GM23248 (cell line): ENCODE data around the gene TRERF1. TPM values are rescaled to one million over a fixed set of nuclear protein-coding genes. Genes with fewer than 3 reads are reported as not detected.
"Not testable (repeated sequence)": the region's sequence is repeated elsewhere in the genome, so short reads cannot be mapped to it uniquely, and the experiment has no call there.

Experiments
- DNase-seq: peaks from one replicate; pipeline ENCODE4 v3.0.0-alpha.2; 2015
- H2AFZ ChIP-seq: fragments of 200-600 bp; sonication (generic); 2 replicates; pipeline ENCODE4 v1.6.1; 2016; ENCODE audit warnings: antibody characterized with exemption
- H3F3A ChIP-seq: fragments of 200-600 bp; sonication (generic); 2 replicates; pipeline ENCODE4 v1.6.1; 2016; ENCODE audit warnings: mild to moderate bottlenecking, antibody characterized with exemption, mixed run types; ENCODE audit not compliant: insufficient read depth
- H3K27ac ChIP-seq: fragments of 200-600 bp; sonication (generic); 2 replicates; pipeline ENCODE4 v1.5.1; 2016; ENCODE audit warnings: mild to moderate bottlenecking
- H3K27me3 ChIP-seq: fragments of 200-600 bp; sonication (generic); replicated peaks from 2 replicates; pipeline ENCODE4 v1.6.1; 2016; ENCODE audit warnings: mild to moderate bottlenecking; ENCODE audit not compliant: insufficient read depth
- H3K36me3 ChIP-seq: fragments of 200-600 bp; sonication (generic); 2 replicates; pipeline ENCODE4 v1.6.1; 2016; ENCODE audit warnings: low read depth, mild to moderate bottlenecking
- H3K4me1 ChIP-seq: fragments of 200-600 bp; sonication (generic); 2 replicates; pipeline ENCODE4 v1.6.1; 2016; ENCODE audit warnings: mild to moderate bottlenecking; ENCODE audit not compliant: insufficient read depth
- H3K4me2 ChIP-seq: fragments of 200-600 bp; sonication (generic); one replicate; pipeline ENCODE4 v1.6.1; 2016; ENCODE audit warnings: mild to moderate bottlenecking; ENCODE audit not compliant: unreplicated experiment
- H3K4me3 ChIP-seq: fragments of 200-600 bp; sonication (generic); 2 replicates; pipeline ENCODE4 v1.5.1; 2016; ENCODE audit warnings: mild to moderate bottlenecking
- H3K79me2 ChIP-seq: fragments of 200-600 bp; sonication (generic); 2 replicates; pipeline ENCODE4 v1.6.1; 2016; ENCODE audit warnings: mild to moderate bottlenecking; ENCODE audit not compliant: insufficient read depth
- H3K9ac ChIP-seq: fragments of 200-600 bp; sonication (generic); 2 replicates; pipeline ENCODE4 v1.6.1; 2016; ENCODE audit warnings: mild to moderate bottlenecking
- H3K9me2 ChIP-seq: fragments of 200-600 bp; sonication (generic); 2 replicates; pipeline ENCODE4 v1.6.1; 2016; ENCODE audit warnings: mixed run types, mild to moderate bottlenecking, moderate library complexity; ENCODE audit not compliant: insufficient read depth
- H3K9me3 ChIP-seq: fragments of 200-600 bp; sonication (generic); one replicate; pipeline ENCODE4 v1.6.1; 2017; ENCODE audit warnings: low read depth
- H4K20me1 ChIP-seq: fragments of 200-600 bp; sonication (generic); 2 replicates; pipeline ENCODE4 v1.6.0; 2016; ENCODE audit not compliant: insufficient read depth
- EZH2 ChIP-seq: fragments of 200-600 bp; sonication (generic); IDR thresholded peaks from 2 replicates; pipeline ENCODE4 v1.6.1; 2018; ENCODE audit warnings: antibody characterized with exemption, mild to moderate bottlenecking; ENCODE audit not compliant: insufficient read depth, poor library complexity, severe bottlenecking
- EZH2phosphoT487 ChIP-seq: fragments of 200-600 bp; sonication (generic); IDR thresholded peaks from 2 replicates; pipeline ENCODE4 v1.6.1; 2018; ENCODE audit warnings: antibody characterized with exemption, moderate library complexity, mild to moderate bottlenecking, low read depth; ENCODE audit not compliant: insufficient read depth
- WGBS, 2 experiments: methylation state at CpG; one replicate each; pipeline ENCODE4 v1.1.6; 2015 to 2017; ENCODE audit warnings: low lambda C conversion rate in 2 of 2, low coverage in 1 of 2; ENCODE audit errors: missing lambda C conversion rate in 2 of 2; 5-methylcytosine and 5-hydroxymethylcytosine counted together
- in situ Hi-C: fragments of 300-500 bp; cut with MboI; formaldehyde crosslinking; loops from 2 replicates; pipeline ENCODE4 v1.15.0; 2020
- polyA plus RNA-seq: library from polyadenylated mRNA; unstranded; fragments of >200 nt; fragmentation: Nextera tagmentation; extraction: Ambion mirVana; gene quantifications from 2 replicates; pipeline ENCODE4 v1.2.1, GENCODE V29; 2016
- total RNA-seq: library from RNA; depleted of rRNA; stranded (reverse); fragments of >200 nt; shearing (Covaris generic); gene quantifications from 2 replicates; pipeline ENCODE4 v1.2.3, GENCODE V29; 2014

TRERF1 gene
- total and polyA plus RNA-seq, 2 experiments from 2014 or later, result 2.7 to 3.1 TPM

DNA sequence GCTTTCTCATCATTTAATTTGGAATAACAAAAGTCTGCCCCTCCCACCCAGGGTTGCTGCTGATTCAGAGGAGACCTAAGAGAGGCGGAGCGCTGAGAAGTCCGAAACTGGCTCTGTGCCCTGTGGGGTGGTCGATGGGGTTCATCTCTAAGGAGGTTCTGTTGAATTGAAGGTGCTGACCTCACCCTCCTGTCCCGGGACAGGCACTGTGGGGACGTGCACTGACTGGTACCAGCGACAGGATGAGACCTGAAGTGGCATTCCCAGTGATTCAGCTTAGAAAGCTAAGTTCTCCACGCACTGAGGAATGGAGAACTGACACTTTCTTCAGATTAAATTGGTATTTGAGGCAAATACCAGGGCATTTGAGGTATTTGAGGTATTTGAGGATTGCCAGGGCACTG is 258.2 kb downstream of the TRERF1 start:
- H3K27ac ChIP-seq, result no peak overlapping the region
- H2AFZ ChIP-seq, result no peak overlapping the region
- no peaks in the 10 kb centered on the region for H3K9me3 ChIP-seq
- H3K4me1 ChIP-seq, result peaks cover 39% of the 10 kb centered on the region
- H3K4me2 ChIP-seq, result peak overlapping the region; percentile 39
- in situ Hi-C loops, result no loop called here
- no peaks in the 10 kb centered on the region for H3K36me3 ChIP-seq
- peak; percentile 47 for DNase-seq
- H3K79me2 ChIP-seq, result no peaks in the 10 kb centered on the region
- H3K4me3 ChIP-seq, result no peak overlapping the region; the same call in 1 of the 2 replicates
- TF ChIP-seq EZH2, result no peak
- TF ChIP-seq EZH2phosphoT487, result no peak
- H3K9ac ChIP-seq, result 0 out of 2 replicates have a peak overlapping the region, but pooled peaks have one; percentile 19
- no peaks in the 10 kb centered on the region for H3K9me2 ChIP-seq
- H3F3A ChIP-seq, result peaks cover 29% of the 10 kb centered on the region
- H4K20me1 ChIP-seq, result no peaks in the 10 kb centered on the region
- 36 to 37% methylated on average over 8 of the region's 8 CpGs for WGBS, 2 experiments
- no peaks in the 10 kb centered on the region for H3K27me3 ChIP-seq

- H3K79me2 ChIP-seq, H3K4me3 ChIP-seq, DNase-seq, H3K36me3 ChIP-seq, H3K27ac ChIP-seq, H4K20me1 ChIP-seq, H2AFZ ChIP-seq, H3K9ac ChIP-seq, H3K4me2 ChIP-seq, H3K9me3 ChIP-seq, H3K27me3 ChIP-seq, in situ Hi-C loops, H3K9me2 ChIP-seq: not testable (repeated sequence)
- Histone ChIP-seq H3K4me1 (peaks cover 29% of the 10 kb centered on the region), H3F3A (peaks cover 22% of the 10 kb centered on the region)
- 94 to 98% methylated on average over 4 to 5 of the region's 5 CpGs for whole genome bisulfite sequencing, 2 experiments
These were observed 259.3 kb downstream of the TRERF1 start for GRCh38 chr6:42192385-42192784.

DNA sequence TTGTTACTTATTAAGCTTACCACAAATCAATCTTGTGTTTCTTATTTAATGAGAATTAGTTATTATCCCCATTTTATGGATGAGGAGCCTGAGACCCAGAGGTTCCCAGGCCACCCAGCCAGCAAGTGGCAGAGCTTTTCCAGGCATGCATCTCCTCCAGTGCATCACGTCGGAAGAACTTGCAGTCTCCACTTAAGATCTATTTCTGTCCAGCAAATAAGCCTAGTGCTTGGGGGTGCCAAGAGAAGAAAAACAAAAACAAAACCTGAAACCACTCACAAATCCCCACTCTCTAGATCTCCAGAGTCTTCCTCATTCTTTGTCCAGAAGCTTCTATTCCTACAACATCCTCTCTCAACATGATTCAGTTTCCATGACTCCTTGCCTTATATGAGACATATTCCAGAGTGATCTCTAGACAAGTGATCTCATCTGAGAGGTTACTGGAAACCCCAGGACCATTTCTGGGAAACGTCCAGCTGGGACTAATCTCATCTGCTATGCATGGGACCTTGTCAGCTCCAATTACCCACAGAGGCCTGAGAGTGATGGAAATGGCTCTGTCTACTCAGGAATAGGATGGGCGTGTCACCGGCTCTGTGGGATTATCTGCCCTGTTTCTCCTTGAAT is 261.1 kb downstream of the TRERF1 start:
- Histone ChIP-seq H2AFZ (no peak overlapping the region), H3F3A (peaks cover 18% of the 10 kb centered on the region; the same call in 1 of the 2 replicates), H3K4me1 (peaks cover 25% of the 10 kb centered on the region), H3K36me3 (no peaks in the 10 kb centered on the region), H3K4me3 (no peak overlapping the region), H3K79me2 (no peaks in the 10 kb centered on the region), H3K9me2 (no peaks in the 10 kb centered on the region), H3K4me2 (peak overlapping the region; percentile 0), H3K9me3 (no peaks in the 10 kb centered on the region), H3K27me3 (no peaks in the 10 kb centered on the region), H3K9ac (no peak overlapping the region), H3K27ac (peak overlapping the region; percentile 36; the same call in 1 of the 2 replicates), H4K20me1 (no peaks in the 10 kb centered on the region)
- no peak for TF ChIP-seq EZH2
- no peak for TF ChIP-seq EZH2phosphoT487
- 61 to 63% methylated on average over 5 of the region's 5 CpGs for WGBS, 2 experiments
- in situ Hi-C loops, result no loop called here
- DNase-seq, result peak; percentile 83

DNA sequence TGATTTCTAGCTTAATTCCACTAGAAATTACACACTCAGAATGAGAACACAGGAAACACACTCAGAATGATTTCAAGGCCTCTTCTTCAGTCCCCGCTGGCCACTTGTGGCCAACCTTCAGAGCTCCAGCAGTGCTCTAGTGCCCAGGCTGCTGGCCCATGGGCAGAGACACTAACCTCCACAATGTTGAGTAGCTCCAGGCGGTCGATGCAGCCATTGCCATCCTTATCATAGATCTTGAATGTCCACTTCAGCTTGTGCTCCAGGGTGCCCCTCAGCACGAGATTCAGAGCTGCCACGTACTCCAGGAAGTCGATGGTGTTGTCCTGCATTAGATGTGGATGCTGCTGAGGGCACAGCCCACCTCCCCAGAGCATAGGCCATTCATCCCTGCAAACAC is 263.3 kb downstream of the TRERF1 start:
- H3K9me3 ChIP-seq, result no peaks in the 10 kb centered on the region
- DNase-seq, result no peak
- no peak overlapping the region for H3K4me3 ChIP-seq
- H3K4me2 ChIP-seq, result no peak overlapping the region
- H3K27me3 ChIP-seq, result no peaks in the 10 kb centered on the region
- whole genome bisulfite sequencing, 2 experiments, result 91 to 92% methylated on average over 6 of the region's 6 CpGs
- no peaks in the 10 kb centered on the region for H3K9me2 ChIP-seq
- peaks cover 16% of the 10 kb centered on the region; the same call in 1 of the 2 replicates for H3F3A ChIP-seq
- H3K79me2 ChIP-seq, result no peaks in the 10 kb centered on the region
- in situ Hi-C loops, result no loop called here
- no peak overlapping the region for H2AFZ ChIP-seq
- no peaks in the 10 kb centered on the region for H3K36me3 ChIP-seq
- H3K27ac ChIP-seq, result no peak overlapping the region
- TF ChIP-seq EZH2phosphoT487 (no peak), EZH2 (no peak)
- H4K20me1 ChIP-seq, result no peaks in the 10 kb centered on the region
- H3K9ac ChIP-seq, result no peak overlapping the region
- peaks cover 22% of the 10 kb centered on the region for H3K4me1 ChIP-seq
